ENCODE measurements around the gene WWOX.
A peak's percentile ranks its signal among the peaks of the same experiment; 100 is the strongest.

The WWOX gene

GRCh38 chr16:78446486-78446885 lies 347.0 kb downstream of the WWOX start:
- no peak for DNase-seq

DNA sequence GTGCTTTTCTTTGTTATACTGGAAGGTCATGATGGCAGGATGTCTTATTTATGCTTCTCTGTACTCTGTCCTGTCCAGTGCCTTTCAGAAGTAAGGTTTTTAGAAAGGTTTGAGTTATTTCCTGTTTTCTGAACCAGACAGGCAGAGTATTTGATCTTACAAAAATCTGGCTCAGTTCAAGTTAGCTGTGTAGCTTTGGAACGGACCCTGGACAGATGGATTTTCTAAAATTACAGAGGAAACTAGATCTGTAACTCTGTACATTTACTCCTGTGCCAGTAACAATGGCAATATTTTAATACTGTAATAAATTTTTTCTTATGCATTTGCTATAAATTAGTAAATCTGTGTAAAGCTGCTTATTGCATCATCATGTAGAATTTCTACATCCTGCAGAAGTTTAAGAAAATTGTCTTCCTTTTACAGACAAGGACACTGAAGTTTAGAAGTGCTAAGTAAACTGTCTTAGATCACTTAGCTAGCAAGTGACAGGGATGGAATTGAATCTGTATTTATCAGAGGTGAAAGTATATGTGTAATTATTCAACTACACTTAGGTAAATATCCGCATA lies 347.6 kb downstream of the WWOX start:
- DNase-seq, result no peak

- no peak for DNase-seq
Observed at GRCh38 chr16:78448658-78449271, 349.3 kb downstream of the WWOX start.

DNA sequence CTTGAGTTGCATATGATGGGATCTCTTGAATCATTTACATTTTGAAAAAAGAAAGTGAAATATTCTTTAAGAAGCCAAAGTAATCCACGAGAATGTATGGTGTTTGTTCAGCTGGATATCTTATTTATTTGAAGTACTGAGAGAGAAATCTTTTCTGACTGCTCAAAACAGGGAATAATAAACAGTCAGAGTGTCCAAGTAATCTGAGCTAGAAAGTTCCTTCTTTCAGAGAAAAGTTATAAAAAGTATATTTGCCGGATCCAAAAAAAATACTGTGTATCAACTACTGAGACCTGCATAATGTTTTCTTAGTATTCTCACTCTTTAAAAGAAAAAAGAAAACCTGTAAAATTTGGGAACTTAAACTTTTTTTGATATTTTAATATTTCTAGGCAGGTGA lies 350.8 kb downstream of the WWOX start:
- no peak for DNase-seq

DNA sequence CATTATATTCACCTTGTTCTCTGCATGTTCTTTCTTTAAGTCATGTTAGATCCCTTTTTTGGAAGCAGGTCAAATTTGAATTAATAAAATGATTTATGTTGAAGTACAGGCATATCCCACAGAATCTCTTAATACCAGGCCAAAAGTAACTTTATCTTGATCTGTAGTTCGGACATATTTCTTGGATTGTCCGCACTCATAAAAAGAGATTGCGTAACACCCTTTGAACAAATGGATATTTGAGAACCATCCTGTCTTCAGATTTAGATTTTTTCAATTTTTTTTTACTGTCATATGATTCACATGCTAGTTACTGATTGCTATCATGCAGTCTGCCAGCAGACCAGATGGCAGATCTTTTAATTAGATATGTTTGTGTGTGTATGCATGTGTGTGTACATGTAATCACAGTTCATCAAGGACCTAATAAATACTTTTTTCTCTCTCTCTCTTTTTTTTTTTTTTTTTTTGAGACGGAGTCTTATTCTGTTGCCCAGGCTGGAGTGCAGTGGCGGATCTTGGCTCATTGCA lies 352.6 kb downstream of the WWOX start:
- no peak for DNase-seq

DNA sequence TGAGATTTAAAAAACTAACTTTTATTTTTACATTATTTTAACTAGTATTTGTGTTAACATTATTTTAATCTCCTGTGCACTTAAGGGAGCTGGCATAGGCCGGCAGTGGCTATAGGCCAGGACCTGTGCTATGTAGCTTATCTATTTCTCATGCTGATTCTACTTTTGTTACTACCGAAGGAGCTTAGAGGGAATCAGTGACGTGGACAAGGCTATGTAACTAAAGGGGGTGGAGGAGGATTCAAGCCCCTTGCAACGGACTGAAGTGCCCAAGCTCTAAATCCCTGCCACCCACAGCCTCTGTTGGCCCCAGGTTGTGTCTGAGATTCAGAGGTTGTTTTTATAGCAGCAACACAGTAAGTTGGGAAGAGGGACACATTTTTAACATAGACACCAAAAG lies 356.4 kb downstream of the WWOX start:
- DNase-seq, result no peak

DNA sequence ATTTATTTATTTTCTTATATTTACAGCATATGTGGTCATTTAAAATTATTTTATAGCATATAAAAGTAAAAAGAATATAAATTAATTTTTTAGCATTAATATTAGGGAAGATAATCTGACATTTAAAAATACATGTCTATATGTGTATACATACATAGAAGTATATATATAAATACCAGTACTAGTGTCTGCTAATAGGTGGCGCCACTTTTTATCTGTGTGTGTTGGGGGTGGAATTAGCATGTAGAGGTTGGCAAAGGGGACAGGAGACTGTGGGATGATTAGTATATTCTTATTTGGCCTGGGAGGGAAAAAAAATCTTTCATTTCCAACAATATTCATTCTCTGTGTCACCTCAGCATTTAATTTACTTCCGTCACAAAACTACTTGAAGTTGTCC lies 359.1 kb downstream of the WWOX start:
- DNase-seq, result no peak

- DNase-seq, result no peak
Observed at GRCh38 chr16:78460428-78460827, 361.0 kb downstream of the WWOX start.

GRCh38 chr16:78461087-78461486 lies 361.6 kb downstream of the WWOX start:
- no peak for DNase-seq

- peak; percentile 45 for DNase-seq
Observed at GRCh38 chr16:78461496-78462287, 362.2 kb downstream of the WWOX start.

DNA sequence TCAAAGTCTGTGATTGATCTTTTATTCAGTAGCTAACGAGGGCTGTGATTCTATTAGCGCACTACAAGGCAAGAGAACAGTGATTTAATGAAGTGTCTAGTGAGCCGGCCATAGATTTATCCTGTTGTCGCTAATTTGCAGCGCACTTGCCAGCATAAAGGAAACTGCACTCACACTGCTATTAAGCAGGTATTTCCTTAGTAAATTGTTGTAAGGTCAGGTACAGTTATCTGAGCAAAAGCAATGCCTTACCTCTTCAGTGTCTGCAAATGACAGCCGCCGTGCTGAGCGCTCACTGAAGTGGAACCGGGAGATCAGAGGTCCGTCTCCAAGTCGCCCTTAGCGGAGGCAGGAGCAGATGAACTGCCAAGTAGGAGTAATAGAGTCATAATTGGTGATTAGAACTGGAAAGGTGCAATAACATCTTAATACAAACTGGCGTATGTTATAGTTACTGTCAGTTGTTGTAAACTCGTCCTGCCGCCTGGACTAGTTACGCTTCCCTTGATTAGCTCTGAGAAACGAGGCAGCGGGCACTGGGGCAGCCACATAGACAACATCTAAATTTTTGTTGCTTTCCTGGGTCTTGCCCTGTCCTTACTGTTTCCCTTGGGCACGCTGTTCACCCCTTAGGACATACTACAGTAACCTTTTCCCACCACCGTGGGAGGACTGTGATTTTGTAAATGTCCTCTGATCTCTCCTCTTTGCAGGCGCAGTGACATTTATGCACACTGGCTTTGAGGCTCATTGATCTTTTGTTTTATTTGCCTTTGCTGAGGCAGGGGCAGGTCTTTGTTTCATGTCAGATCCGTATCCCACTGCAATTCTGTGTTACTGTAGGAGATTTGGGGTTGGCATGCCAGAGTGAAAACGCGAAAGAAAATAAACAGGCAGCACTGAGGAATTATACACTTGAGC lies 363.1 kb downstream of the WWOX start:
- no peak for DNase-seq

DNA sequence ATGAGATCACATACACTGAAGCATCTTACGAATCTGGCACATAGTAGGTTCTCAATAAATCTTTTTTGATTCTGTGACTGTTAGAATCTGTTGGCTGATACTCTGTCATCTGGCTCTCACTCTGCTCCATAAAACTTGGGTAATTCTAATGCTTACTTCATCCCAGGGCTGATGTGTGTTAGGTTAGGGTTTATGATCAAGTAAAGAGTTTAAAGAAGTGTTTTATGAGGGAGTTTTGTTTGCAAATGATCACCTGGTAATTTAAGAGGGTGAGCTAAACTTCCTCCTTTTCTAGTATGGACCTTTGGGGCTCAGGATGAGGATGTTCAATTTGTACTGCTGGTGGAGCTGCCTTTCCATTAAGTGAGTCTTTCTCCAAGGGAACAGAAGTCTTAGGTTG lies 364.1 kb downstream of the WWOX start:
- no peak for DNase-seq

GRCh38 chr16:78464833-78465232 lies 365.4 kb downstream of the WWOX start:
- no peak for DNase-seq

DNA sequence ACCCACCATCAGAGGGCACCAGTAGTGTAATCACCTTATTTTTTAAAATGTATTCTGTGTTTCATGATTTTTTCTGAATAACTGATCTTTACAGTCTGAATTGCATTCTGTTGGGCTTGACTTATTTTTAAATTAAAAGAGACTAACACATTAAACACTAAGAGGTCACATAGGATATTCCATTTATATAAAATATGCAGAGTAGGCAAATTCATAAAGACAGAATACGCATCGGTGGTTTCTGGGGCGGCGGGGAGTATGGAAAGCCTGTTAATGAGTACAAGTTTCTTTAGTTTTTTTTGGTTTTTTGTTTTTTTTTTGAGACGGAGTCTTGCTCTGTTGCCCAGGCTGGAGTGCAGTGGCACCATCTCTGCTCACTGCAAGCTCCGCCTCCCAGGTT lies 366.3 kb downstream of the WWOX start:
- no peak for DNase-seq

DNA sequence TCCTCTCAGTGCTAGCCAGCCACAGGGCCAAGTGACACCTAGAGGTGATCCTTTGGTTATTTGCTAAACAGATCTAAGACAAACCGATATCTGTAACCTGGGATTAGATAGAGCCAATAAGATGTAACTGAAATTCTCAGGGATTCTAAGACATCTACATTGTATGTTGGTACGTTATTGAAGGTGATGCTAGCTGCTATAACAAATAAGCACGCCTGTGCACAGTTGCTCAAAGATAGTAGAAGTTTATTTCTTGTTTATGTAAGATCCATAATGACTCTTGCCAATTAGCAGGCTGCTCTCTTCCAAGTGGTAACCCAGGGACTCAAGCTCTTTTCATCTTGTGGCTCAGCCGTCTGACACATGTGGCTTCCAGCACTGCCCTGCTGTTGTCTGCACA lies 370.3 kb downstream of the WWOX start:
- DNase-seq, result no peak

GRCh38 chr16:78473031-78473699 lies 373.7 kb downstream of the WWOX start:
- DNase-seq, result no peak

GRCh38 chr16:78474762-78475161 lies 375.3 kb downstream of the WWOX start:
- DNase-seq, result peak; percentile 2

DNA sequence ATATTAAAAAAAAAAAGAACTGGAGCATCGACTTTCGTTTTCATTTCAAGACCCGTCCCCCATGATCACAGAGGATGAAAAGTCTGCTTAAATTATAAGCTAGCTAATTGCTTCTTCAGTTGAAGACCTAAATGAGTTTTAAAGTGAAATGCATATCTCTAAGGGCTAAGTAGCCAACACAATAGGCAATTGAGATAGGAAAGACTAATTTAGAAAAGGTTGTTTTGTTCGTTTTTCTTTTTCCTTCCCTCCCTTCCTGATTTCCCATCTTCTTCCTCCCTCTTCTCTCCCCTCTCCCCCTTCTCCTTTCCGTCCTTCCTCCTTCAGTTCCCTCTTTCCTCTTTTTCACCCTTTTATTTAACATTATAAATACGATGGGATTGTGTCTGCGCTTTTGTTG lies 377.2 kb downstream of the WWOX start:
- no peak for DNase-seq

DNA sequence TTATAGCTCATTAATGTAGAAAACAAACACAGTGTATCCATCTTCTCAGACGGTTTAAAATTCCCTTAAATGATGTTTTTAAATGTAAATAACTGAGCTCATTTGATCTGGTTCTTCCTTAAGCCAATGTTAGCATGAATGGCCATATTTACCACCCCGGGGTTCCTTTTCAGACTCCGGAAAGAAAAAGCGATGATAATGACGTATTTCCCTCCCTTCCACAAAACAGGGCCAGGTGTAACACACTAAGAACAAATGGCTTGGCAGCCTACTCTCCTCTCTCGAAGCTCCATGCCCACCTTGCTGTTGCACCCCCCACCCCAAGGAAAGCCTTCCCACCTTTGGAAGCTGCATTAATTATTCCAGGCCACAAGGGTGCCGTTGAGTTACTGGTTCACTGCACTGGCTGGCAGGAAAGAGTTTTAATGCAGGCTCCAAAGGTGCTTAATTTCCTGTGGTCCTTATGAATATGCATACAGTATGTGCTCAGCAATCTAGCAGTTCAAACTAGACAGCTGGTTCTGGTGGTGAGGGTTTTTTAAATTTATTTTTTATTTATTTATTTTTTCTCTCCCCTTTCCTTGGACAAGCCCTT lies 378.9 kb downstream of the WWOX start:
- DNase-seq, result no peak

GRCh38 chr16:78479723-78480122 lies 380.3 kb downstream of the WWOX start:
- no peak for DNase-seq

DNA sequence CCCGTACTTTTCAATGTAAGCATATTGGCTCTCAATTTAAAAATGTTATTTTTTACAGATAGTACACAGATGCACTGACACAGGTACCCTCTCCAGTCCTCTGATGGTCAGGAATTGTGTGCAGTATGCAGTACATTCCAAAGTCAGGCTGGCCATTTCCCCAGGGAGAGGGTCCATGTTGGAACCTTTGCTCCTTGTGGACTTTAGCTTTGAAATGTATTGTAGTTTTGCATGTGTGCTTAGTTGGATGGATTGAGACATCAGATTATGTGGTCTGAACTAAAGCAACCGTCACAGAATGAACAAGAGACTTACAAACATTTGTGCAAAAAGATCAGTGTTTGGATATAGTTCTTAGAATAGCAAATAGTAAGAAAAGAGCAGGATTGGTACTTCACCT lies 381.1 kb downstream of the WWOX start:
- no peak for DNase-seq

Data from NCI-H526 treated with DMSO at 0.1 percent for 48 hours (cell line).